HG03432 (cell line): ENCODE data around the gene TMEM131L.
"Not testable (repeated sequence)": the region's sequence is repeated elsewhere in the genome, so short reads cannot be mapped to it uniquely, and the experiment has no call there.

ENCODE experiments used
- ATAC-seq: cut with Tn5 transposase; IDR thresholded peaks from one replicate; pipeline ENCODE4 v1.9.1; 2021; ENCODE audit warnings: mild to moderate bottlenecking, moderate library complexity; ENCODE audit not compliant: unreplicated experiment

Gene TMEM131L

GRCh38 chr4:153497988-153498967, 32.1 kb downstream of the TMEM131L start:
- ATAC-seq = peak; percentile 80

GRCh38 chr4:153499005-153499404, 32.8 kb downstream of the TMEM131L start:
- ATAC-seq = no peak

- no peak for ATAC-seq
Measured at GRCh38 chr4:153501578-153501977, 35.4 kb downstream of the TMEM131L start.

GRCh38 chr4:153502584-153502983, 36.4 kb downstream of the TMEM131L start:
- no peak for ATAC-seq

GRCh38 chr4:153506341-153507309, 40.5 kb downstream of the TMEM131L start:
- ATAC-seq = no peak

- ATAC-seq = no peak
Measured at GRCh38 chr4:153507310-153508073, 41.3 kb downstream of the TMEM131L start.

GRCh38 chr4:153509212-153509611, 43.1 kb downstream of the TMEM131L start:
- not testable (repeated sequence) for ATAC-seq

GRCh38 chr4:153509724-153510123, 43.6 kb downstream of the TMEM131L start:
- no peak for ATAC-seq

- no peak for ATAC-seq
Measured at GRCh38 chr4:153510252-153511001, 44.3 kb downstream of the TMEM131L start.

GRCh38 chr4:153511104-153511503, 44.9 kb downstream of the TMEM131L start:
- no peak for ATAC-seq

GRCh38 chr4:153512162-153512852, 46.1 kb downstream of the TMEM131L start:
- ATAC-seq = no peak

- ATAC-seq = no peak
Measured at GRCh38 chr4:153512952-153513500, 46.9 kb downstream of the TMEM131L start.

- no peak for ATAC-seq
Measured at GRCh38 chr4:153513596-153513995, 47.4 kb downstream of the TMEM131L start.

- ATAC-seq = no peak
Measured at GRCh38 chr4:153514001-153514526, 47.9 kb downstream of the TMEM131L start.

GRCh38 chr4:153514688-153515426, 48.7 kb downstream of the TMEM131L start:
- no peak for ATAC-seq

GRCh38 chr4:153517159-153517558, 51.0 kb downstream of the TMEM131L start:
- no peak for ATAC-seq

- ATAC-seq = no peak
Measured at GRCh38 chr4:153518001-153518400, 51.8 kb downstream of the TMEM131L start.
